GM06990 (cell line): ENCODE data around the gene MICALL2.

Experiments
- DNase-seq: peaks from one replicate; pipeline ENCODE4 v3.0.0-alpha.2; 2011; ENCODE audit not compliant: insufficient read length; ENCODE audit errors: extremely low read depth
- H3K27me3 ChIP-seq: replicated peaks from 2 replicates; pipeline ENCODE4 v1.6.0; 2011; ENCODE audit warnings: low read length; ENCODE audit not compliant: control insufficient read depth, insufficient read depth
- H3K36me3 ChIP-seq: 2 replicates; pipeline ENCODE4 v1.5.1; 2011; ENCODE audit warnings: low read length; ENCODE audit not compliant: control insufficient read depth, insufficient read depth
- H3K4me3 ChIP-seq: replicated peaks from 2 replicates; pipeline ENCODE4 v1.5.1; 2011; ENCODE audit warnings: low read depth, mild to moderate bottlenecking, control low read depth, low read length
- CTCF ChIP-seq: IDR thresholded peaks from 2 replicates; pipeline ENCODE4 v1.5.1; 2011; ENCODE audit warnings: low read length, control low read depth, mild to moderate bottlenecking, inconsistent platforms; ENCODE audit not compliant: insufficient read depth, poor library complexity, severe bottlenecking

Gene MICALL2

DNA sequence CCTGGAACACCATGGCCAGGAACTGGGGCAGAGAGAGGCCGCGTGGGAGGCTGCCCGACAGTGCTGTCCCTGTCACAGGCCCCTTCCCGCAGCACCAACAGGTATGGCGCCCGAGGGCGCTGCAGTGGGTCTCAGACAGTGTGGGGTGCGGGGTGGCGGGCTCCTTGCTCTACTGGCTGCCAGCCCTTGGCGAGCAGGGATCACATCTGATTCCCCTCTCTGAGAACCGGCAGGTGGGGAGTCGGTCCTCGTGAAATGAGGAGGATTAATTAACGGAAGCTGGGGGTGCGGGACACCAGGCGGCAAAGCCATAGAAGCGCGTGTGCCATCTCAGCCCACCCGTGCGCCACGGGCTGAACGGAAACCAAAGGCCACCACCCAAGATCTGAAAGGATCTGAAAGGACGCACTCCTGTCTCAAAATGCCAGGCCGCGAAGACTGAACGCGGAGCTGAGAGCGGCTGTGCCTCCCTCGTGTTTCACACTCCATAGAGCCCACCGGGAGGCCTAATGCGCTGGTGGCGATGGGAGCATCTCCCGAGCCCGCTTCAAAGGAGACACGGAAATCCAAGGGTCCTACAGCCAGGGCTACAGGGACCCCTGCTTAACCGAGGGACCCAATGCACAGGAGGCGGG, 38.1 kb upstream of the MICALL2 start:
- no peak for TF ChIP-seq CTCF
- H3K27me3 ChIP-seq: no peaks in the 10 kb centered on the region
- peaks cover 33% of the 10 kb centered on the region for H3K36me3 ChIP-seq
- H3K4me3 ChIP-seq: no peak overlapping the region
- no peak for DNase-seq

- Histone ChIP-seq H3K27me3 (no peaks in the 10 kb centered on the region), H3K36me3 (peaks cover 38% of the 10 kb centered on the region), H3K4me3 (no peak overlapping the region)
- no peak for DNase-seq
- no peak for TF ChIP-seq CTCF
Measured at GRCh38 chr7:1496531-1497292, 37.4 kb upstream of the MICALL2 start.

DNA sequence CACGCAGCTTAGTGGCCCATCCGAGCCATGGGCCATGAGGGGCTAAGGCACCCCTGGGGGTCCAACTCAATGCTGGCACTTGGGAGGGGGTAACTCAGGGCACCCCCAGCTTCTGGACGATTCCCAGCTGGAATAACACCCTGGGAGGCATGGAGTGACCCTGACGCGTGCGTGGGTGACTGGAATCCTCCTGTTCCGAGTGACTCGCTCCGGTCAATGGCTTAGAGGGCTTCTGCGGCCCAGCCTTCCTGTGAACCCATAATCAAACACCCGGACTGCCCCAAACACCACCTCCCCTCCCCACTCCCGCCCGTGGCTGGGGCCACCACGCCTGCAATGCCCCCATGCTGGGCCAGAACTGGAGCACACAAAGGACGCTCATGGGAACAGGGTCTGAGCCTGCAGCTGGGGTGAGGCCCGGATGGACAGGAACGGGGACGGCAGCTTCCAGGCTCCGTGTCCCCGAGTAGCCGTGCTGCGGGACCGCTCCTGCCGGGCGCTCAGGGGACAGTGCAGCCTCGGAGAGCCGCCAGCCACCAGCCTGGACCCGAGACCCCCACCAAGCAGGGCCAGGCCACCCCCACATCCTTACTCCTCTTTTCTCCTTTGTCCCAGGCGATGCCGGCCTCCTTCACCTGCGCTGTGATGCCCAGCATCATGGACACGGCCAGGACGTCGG, 36.4 kb upstream of the MICALL2 start:
- Histone ChIP-seq H3K36me3 (peaks cover 38% of the 10 kb centered on the region), H3K27me3 (no peaks in the 10 kb centered on the region), H3K4me3 (no peak overlapping the region)
- no peak for DNase-seq
- no peak for TF ChIP-seq CTCF

DNA sequence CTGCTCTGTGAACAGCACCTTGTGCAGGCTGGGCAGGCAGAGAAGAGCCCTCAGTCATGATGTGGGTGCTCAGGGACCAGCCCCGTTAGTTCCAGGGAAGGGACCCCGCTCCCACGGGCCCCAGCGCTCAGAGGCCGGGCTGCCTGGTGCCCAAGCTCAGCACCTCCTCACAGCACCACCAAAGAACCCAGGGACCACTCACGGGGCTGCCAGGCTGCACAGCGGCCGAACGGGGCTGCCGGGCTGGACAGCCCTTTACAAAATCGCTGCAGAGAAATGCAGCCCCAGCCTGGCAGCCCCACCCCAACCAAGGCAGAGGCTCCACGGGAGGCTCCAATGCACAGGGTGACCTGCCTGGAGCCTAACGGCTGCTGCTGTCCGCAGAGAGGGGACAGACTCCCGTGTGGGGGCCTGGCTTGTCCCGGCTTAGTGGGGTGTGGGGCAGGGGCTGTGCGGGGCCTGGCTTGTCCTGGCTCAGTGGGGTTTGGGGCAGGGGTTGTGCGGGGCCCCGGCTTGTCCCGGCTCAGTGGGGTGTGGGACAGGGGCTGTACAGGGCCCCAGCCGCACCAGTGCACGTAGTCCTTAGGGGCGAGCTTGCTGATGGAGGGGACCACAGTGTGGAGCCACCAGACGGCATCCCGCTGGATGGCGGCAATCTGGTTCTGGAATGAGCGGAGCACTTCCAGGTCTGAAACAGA, 35.7 kb upstream of the MICALL2 start:
- TF ChIP-seq CTCF: no peak
- no peak for DNase-seq
- Histone ChIP-seq H3K27me3 (no peaks in the 10 kb centered on the region), H3K4me3 (no peak overlapping the region), H3K36me3 (peaks cover 38% of the 10 kb centered on the region)

- TF ChIP-seq CTCF: no peak
- Histone ChIP-seq H3K27me3 (no peaks in the 10 kb centered on the region), H3K36me3 (peaks cover 38% of the 10 kb centered on the region), H3K4me3 (no peak overlapping the region)
- no peak for DNase-seq
Measured at GRCh38 chr7:1494447-1494846, 35.2 kb upstream of the MICALL2 start.
